Colon (tissue), 2 donors: ENCODE results near the gene MTCL1.
A peak's percentile ranks its signal among the peaks of the same experiment; 100 is the strongest.

Source experiments
- FAIRE-seq: peaks from 2 replicates; lab custom pipeline; 2012; peaks lifted over from hg19 to GRCh38; lab: Jason Lieb, UNC
- donor health status: control.
- donor health status: control.

The MTCL1 gene

GRCh38 chr18:8688216-8688800 lies 17.0 kb upstream of the MTCL1 start:
- FAIRE-seq, result no peak

GRCh38 chr18:8688816-8689215 lies 16.5 kb upstream of the MTCL1 start:
- FAIRE-seq, result no peak

GRCh38 chr18:8689517-8689916 lies 15.8 kb upstream of the MTCL1 start:
- no peak for FAIRE-seq

- FAIRE-seq, result no peak
Observed at GRCh38 chr18:8694891-8695290, 10.5 kb upstream of the MTCL1 start.

GRCh38 chr18:8695932-8696517 lies 9.3 kb upstream of the MTCL1 start:
- FAIRE-seq, result no peak

- peak; percentile 83 for FAIRE-seq
Observed at GRCh38 chr18:8696749-8697211, 8.6 kb upstream of the MTCL1 start.

- FAIRE-seq, result no peak
Observed at GRCh38 chr18:8699126-8699525, 6.2 kb upstream of the MTCL1 start.

- FAIRE-seq, result no peak
Observed at GRCh38 chr18:8699948-8700347, 5.4 kb upstream of the MTCL1 start.

- FAIRE-seq, result no peak
Observed at GRCh38 chr18:8701546-8702118, 3.7 kb upstream of the MTCL1 start.

GRCh38 chr18:8702668-8703067 lies 2.7 kb upstream of the MTCL1 start:
- FAIRE-seq, result no peak

GRCh38 chr18:8703092-8703709 lies 2.2 kb upstream of the MTCL1 start:
- no peak for FAIRE-seq

GRCh38 chr18:8703781-8704301 lies 1.5 kb upstream of the MTCL1 start:
- no peak for FAIRE-seq

- FAIRE-seq, result no peak
Observed at GRCh38 chr18:8704361-8705237, 757 bp upstream of the MTCL1 start.

- FAIRE-seq, result no peak
Observed at GRCh38 chr18:8705961-8706790, 820 bp downstream of the MTCL1 start.

GRCh38 chr18:8706791-8707555 lies 1.6 kb downstream of the MTCL1 start:
- FAIRE-seq, result no peak

GRCh38 chr18:8707556-8708300 lies 2.4 kb downstream of the MTCL1 start:
- no peak for FAIRE-seq

GRCh38 chr18:8708670-8709069 lies 3.3 kb downstream of the MTCL1 start:
- FAIRE-seq, result no peak

GRCh38 chr18:8709248-8710059 lies 4.1 kb downstream of the MTCL1 start:
- FAIRE-seq, result no peak

GRCh38 chr18:8711736-8712135 lies 6.4 kb downstream of the MTCL1 start:
- FAIRE-seq, result no peak
